GM19193 (cell line): ENCODE data around the gene SYTL3.

ENCODE experiments used
- POLR2A ChIP-seq: IDR thresholded peaks from 4 replicates; pipeline ENCODE4 v1.6.1; 2011; ENCODE audit not compliant: insufficient read depth, insufficient read length; ENCODE audit errors: extremely low read depth

SYTL3 gene

GRCh38 chr6:158744986-158745430 lies 95.2 kb downstream of the SYTL3 start:
- TF ChIP-seq POLR2A: no peak

DNA sequence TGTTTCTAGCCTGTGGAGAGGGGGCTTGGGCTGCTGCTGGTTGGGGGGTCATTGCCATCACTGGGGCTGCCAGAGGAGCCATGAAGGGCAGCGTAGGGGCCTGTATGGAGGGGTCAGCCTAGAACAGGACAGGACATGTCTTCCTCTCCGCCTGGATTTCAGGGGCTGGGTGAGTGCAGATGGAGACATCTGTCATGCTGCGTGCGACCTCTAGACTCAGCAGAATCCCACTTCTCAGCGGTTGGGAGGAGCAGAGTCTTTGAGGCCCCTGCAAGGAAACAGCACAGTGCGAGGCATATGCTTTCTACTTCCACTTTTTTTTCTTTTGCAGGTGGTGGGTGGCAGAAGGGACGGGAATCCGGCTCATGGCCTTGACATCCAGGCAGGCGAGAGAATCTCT lies 101.4 kb downstream of the SYTL3 start:
- no peak for TF ChIP-seq POLR2A

- TF ChIP-seq POLR2A: no peak
These were observed 102.1 kb downstream of the SYTL3 start for GRCh38 chr6:158751921-158752320.

- TF ChIP-seq POLR2A: no peak
These were observed 102.8 kb downstream of the SYTL3 start for GRCh38 chr6:158752613-158753012.

DNA sequence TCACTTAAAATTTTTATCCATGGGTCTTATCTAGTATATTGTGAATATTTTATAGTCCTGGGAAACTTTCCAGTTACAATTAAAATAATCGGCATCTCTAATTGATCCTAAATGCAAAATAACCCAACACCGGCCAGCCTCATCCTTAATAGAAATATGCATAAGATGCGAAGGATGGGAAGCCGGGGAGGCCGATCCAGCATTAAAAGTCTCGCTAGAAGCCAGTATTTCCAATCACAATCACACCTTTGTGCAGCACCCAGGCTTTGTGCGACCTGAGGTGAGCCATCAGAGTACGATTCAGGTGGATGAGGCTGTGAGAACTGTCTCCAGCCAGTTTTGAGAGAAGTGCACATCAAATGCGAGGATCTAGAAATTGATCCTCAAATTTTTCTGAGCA lies 104.0 kb downstream of the SYTL3 start:
- no peak for TF ChIP-seq POLR2A

GRCh38 chr6:158754738-158755137 lies 104.9 kb downstream of the SYTL3 start:
- no peak for TF ChIP-seq POLR2A

GRCh38 chr6:158755636-158756035 lies 105.8 kb downstream of the SYTL3 start:
- no peak for TF ChIP-seq POLR2A

DNA sequence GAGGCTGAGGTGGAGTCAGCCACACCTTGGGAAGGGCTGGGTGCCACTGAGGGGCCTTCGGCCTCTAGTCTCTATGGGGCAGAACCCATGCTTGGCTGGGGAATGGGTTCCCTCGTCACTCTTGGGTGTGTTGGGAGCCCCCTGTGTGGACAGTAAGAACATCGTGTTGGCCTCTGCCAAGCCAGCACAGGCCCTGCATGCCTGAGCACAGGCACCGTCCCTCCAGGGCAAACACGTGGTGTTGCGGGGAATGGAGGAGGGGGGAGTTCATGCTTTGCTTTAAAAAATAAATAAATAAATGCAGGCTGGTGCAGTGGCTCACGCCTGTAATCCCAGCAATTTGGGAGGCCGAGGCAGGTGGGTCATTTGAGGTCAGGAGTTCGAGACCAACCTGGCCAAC lies 106.3 kb downstream of the SYTL3 start:
- no peak for TF ChIP-seq POLR2A

GRCh38 chr6:158756977-158757752 lies 107.3 kb downstream of the SYTL3 start:
- TF ChIP-seq POLR2A: no peak

- TF ChIP-seq POLR2A: no peak
These were observed 107.9 kb downstream of the SYTL3 start for GRCh38 chr6:158757753-158758090.

DNA sequence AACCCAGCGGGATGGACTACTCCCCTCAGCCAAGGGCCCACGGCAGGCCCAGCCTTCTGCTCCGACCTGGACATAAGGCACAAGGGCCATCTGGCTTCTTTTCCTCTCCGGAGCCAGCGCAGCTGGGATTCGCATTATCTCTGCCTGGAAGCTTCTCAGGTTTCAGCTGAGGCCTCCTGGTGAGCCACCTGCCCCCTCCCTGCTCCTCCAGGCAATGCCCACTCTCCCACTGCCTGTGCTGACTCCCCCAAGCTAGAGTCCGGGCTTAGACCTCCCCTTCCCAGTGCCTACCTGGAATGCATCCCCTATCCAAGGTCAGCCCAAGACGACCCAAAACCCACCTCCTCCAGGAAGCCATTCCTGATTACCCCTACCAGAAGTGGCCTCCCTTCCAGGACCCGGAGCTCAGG lies 108.6 kb downstream of the SYTL3 start:
- no peak for TF ChIP-seq POLR2A

GRCh38 chr6:158758941-158759479 lies 109.2 kb downstream of the SYTL3 start:
- TF ChIP-seq POLR2A: no peak

DNA sequence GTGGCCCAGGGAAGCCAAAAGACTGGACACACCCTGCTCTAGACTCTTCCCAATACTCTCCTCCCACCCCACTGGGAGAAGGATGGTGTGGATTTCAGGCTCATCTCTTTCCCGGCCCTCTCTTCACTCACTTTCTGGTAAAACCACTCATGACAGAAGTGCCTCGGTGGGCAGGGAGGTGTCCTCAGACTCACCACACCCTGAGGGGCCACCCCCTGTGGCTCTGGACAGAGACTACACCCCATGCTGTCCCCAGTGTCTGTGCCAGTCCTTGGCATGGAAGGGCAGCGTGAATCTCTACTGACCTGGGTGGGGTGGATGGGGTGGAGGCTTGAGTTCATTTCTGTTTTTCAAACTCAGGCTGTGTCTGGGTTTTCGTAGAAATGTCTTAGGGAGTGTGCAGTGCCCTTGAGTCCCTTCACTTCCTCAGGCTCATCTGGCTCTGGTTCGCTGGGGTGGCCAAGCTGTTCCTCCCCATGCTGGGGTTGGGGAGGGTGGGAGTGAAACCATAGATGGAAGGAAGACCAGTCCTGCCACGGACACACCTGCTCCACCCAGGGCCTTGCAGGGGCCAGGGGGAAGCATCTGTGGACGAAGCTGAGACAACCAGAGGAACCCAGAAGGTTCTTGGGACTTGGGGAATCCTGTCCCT lies 110.2 kb downstream of the SYTL3 start:
- no peak for TF ChIP-seq POLR2A

GRCh38 chr6:158760618-158761250 lies 110.9 kb downstream of the SYTL3 start:
- TF ChIP-seq POLR2A: no peak

DNA sequence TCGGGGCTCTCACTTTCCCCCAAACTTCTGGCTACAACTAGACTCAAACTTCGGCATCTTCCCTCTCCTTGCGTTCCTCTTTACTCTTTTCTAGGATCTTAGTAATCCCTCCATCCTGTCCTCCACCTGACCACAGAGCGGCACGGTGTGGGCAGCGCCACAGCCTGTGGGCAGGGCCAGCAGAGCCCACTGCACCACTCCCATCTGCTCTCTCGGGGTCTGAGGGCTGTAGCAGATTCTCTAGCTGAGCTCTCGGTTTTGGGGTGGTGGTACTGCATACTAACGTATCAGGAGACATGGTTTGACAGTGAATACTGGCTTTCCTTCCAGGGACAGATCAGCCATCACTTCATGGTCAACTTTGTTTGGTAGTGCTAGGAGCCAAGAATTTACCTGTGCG lies 111.9 kb downstream of the SYTL3 start:
- no peak for TF ChIP-seq POLR2A
